H9 (cell line): ENCODE results near the gene EEF1A1. TPM values are rescaled to one million over a fixed set of nuclear protein-coding genes. Genes with fewer than 3 reads are reported as not detected.
A peak's percentile ranks its signal among the peaks of the same experiment; 100 is the strongest.

Experiments
- DNase-seq: peaks from one replicate; pipeline ENCODE4 v3.0.0-alpha.2; 2017
- H2AFZ ChIP-seq: one replicate; pipeline ENCODE4 v1.6.1; 2013; ENCODE audit warnings: mild to moderate bottlenecking, low read length, control low read depth, moderate library complexity
- H2AK5ac ChIP-seq: 2 replicates; pipeline ENCODE4 v1.6.1; 2013; ENCODE audit warnings: low read length, control low read depth, mixed read lengths; ENCODE audit not compliant: insufficient read length
- H2BK120ac ChIP-seq: one replicate; pipeline ENCODE4 v1.6.1; 2013; ENCODE audit warnings: low read depth, mild to moderate bottlenecking, low read length, control low read depth, inconsistent platforms; ENCODE audit not compliant: poor library complexity, severe bottlenecking
- H2BK12ac ChIP-seq: 2 replicates; pipeline ENCODE4 v1.6.1; 2013; ENCODE audit warnings: low read length, control low read depth, mixed read lengths, low read depth; ENCODE audit not compliant: insufficient read length
- H2BK15ac ChIP-seq: 2 replicates; pipeline ENCODE4 v1.6.1; 2013; ENCODE audit warnings: low read depth, low read length, control low read depth
- H2BK20ac ChIP-seq: one replicate; pipeline ENCODE4 v1.6.1; 2013; ENCODE audit warnings: low read depth, mild to moderate bottlenecking, low read length, control low read depth, inconsistent platforms; ENCODE audit not compliant: poor library complexity, severe bottlenecking
- H2BK5ac ChIP-seq: 2 replicates; pipeline ENCODE4 v1.6.1; 2013; ENCODE audit warnings: low read length, control low read depth, mixed read lengths; ENCODE audit not compliant: insufficient read length
- H3K14ac ChIP-seq: 2 replicates; pipeline ENCODE4 v1.6.1; 2013; ENCODE audit warnings: low read length, control low read depth; ENCODE audit not compliant: insufficient read depth
- H3K18ac ChIP-seq: 2 replicates; pipeline ENCODE4 v1.6.1; 2013; ENCODE audit warnings: low read depth, mild to moderate bottlenecking, mixed read lengths, low read length, control low read depth; ENCODE audit not compliant: insufficient read length
- H3K23ac ChIP-seq: 2 replicates; pipeline ENCODE4 v1.6.1; 2013; ENCODE audit warnings: low read length, control low read depth, mixed read lengths, low read depth; ENCODE audit not compliant: insufficient read length
- H3K23me2 ChIP-seq: 2 replicates; pipeline ENCODE4 v1.6.1; 2013; ENCODE audit warnings: low read depth, mild to moderate bottlenecking, mixed read lengths, low read length, control low read depth; ENCODE audit not compliant: insufficient read length, poor library complexity, severe bottlenecking
- H3K27ac ChIP-seq: 2 replicates; pipeline ENCODE4 v1.5.1; 2013; ENCODE audit warnings: low read length, control low read depth, mixed read lengths, low read depth; ENCODE audit not compliant: insufficient read length
- H3K27me3 ChIP-seq: 2 replicates; pipeline ENCODE4 v1.6.1; 2013; ENCODE audit warnings: low read length, control low read depth, inconsistent platforms; ENCODE audit not compliant: insufficient read depth
- H3K4ac ChIP-seq: 2 replicates; pipeline ENCODE4 v1.6.1; 2013; ENCODE audit warnings: low read depth, mild to moderate bottlenecking, control low read depth, inconsistent platforms, low read length, moderate library complexity
- H3K4me1 ChIP-seq: 2 replicates; pipeline ENCODE4 v1.6.1; 2013; ENCODE audit warnings: low read length, control low read depth, inconsistent platforms; ENCODE audit not compliant: insufficient read depth
- H3K4me2 ChIP-seq: 2 replicates; pipeline ENCODE4 v1.6.1; 2013; ENCODE audit warnings: low read length, control low read depth, mixed read lengths; ENCODE audit not compliant: insufficient read length, insufficient read depth
- H3K56ac ChIP-seq: 2 replicates; pipeline ENCODE4 v1.6.1; 2013; ENCODE audit warnings: low read depth, mild to moderate bottlenecking, mixed read lengths, low read length, control low read depth; ENCODE audit not compliant: insufficient read length
- H3K79me1 ChIP-seq: 2 replicates; pipeline ENCODE4 v1.6.1; 2013; ENCODE audit warnings: low read depth, mild to moderate bottlenecking, moderate library complexity, low read length, control low read depth, inconsistent platforms; ENCODE audit not compliant: insufficient read depth, poor library complexity, severe bottlenecking
- H3K79me2 ChIP-seq: 2 replicates; pipeline ENCODE4 v1.6.1; 2013; ENCODE audit warnings: low read length, control low read depth, inconsistent platforms; ENCODE audit not compliant: insufficient read depth
- H3K9ac ChIP-seq: 2 replicates; pipeline ENCODE4 v1.6.1; 2013; ENCODE audit warnings: low read length, control low read depth, mixed read lengths; ENCODE audit not compliant: insufficient read length; ENCODE audit errors: extremely low read depth
- H3K9me3 ChIP-seq: one replicate; pipeline ENCODE4 v1.6.1; 2013; ENCODE audit warnings: low read depth, low read length, inconsistent platforms; ENCODE audit not compliant: control insufficient read depth
- H3T11ph ChIP-seq: one replicate; pipeline ENCODE4 v1.6.1; 2013; ENCODE audit warnings: mild to moderate bottlenecking, low read length, control low read depth, inconsistent platforms
- H4K20me1 ChIP-seq: one replicate; pipeline ENCODE4 v1.6.1; 2013; ENCODE audit not compliant: control insufficient read depth, insufficient read length, insufficient read depth
- H4K5ac ChIP-seq: 2 replicates; pipeline ENCODE4 v1.6.1; 2013; ENCODE audit warnings: low read depth, mild to moderate bottlenecking, mixed read lengths, low read length, control low read depth; ENCODE audit not compliant: insufficient read length
- H4K8ac ChIP-seq: replicated peaks from 2 replicates; pipeline ENCODE4 v1.6.1; 2013; ENCODE audit warnings: low read length, control low read depth, mixed read lengths, low read depth; ENCODE audit not compliant: insufficient read length
- H4K91ac ChIP-seq: 2 replicates; pipeline ENCODE4 v1.6.1; 2013; ENCODE audit warnings: low read depth, mild to moderate bottlenecking, moderate library complexity, mixed read lengths, low read length, control low read depth; ENCODE audit not compliant: insufficient read length
- H3K27ac Mint-ChIP-seq, 3 experiments: 2 replicates in 2 of 3; 3 replicates in 1 of 3; pipeline ENCODE4 v1.8.0; 2020 to 2021; ENCODE audit warnings: mixed read lengths in 3 of 3, mild to moderate bottlenecking in 1 of 3, moderate library complexity in 1 of 3
- H3K27me3 Mint-ChIP-seq: 2 replicates; pipeline ENCODE4 v1.8.0; 2021; ENCODE audit warnings: low read depth, mild to moderate bottlenecking, moderate library complexity, mixed read lengths
- H3K36me3 Mint-ChIP-seq, 3 experiments: 2 replicates in 2 of 3; 3 replicates in 1 of 3; pipeline ENCODE4 v1.8.0; 2020 to 2021; ENCODE audit warnings: low read depth in 3 of 3, mixed read lengths in 3 of 3; ENCODE audit not compliant: insufficient read depth in 1 of 3
- H3K4me1 Mint-ChIP-seq, 2 experiments: 2 replicates each; pipeline ENCODE4 v1.8.0; 2020; ENCODE audit warnings: mixed read lengths in 2 of 2
- H3K4me3 Mint-ChIP-seq, 2 experiments: 2 replicates in 1 of 2; 3 replicates in 1 of 2; pipeline ENCODE4 v1.8.0; 2020 to 2021; ENCODE audit warnings: mild to moderate bottlenecking in 2 of 2, mixed read lengths in 2 of 2, moderate library complexity in 1 of 2
- H3K9me3 Mint-ChIP-seq, 2 experiments: 2 replicates in 1 of 2; 3 replicates in 1 of 2; pipeline ENCODE4 v1.8.0; 2020; ENCODE audit warnings: mild to moderate bottlenecking in 2 of 2, mixed read lengths in 2 of 2, moderate library complexity in 1 of 2
- CTCF ChIP-seq: fragments of 200-600 bp; sonication (generic); conservative IDR thresholded peaks from 3 replicates; pipeline ENCODE4 v1.8.0; 2021; ENCODE audit warnings: antibody characterized with exemption, mild to moderate bottlenecking
- WGBS: extraction: QIAGEN DNeasy Blood & Tissue Kit; methylation state at CpG from one replicate; pipeline ENCODE4 v1.1.7; 2013; ENCODE audit warnings: missing lambda C conversion rate, low lambda C conversion rate, mixed read lengths; ENCODE audit not compliant: insufficient read length; ENCODE audit errors: extremely low coverage; 5-methylcytosine and 5-hydroxymethylcytosine counted together
- total RNA-seq: library from RNA; stranded (reverse); gene quantifications from 2 replicates; pipeline ENCODE4 v1.2.1, GENCODE V29; 2021

Gene EEF1A1
- total RNA-seq, 1 experiment from 2014 or later: 13,057 TPM

GRCh38 chr6:73521351-73521985 lies 636 bp upstream of the EEF1A1 start:
- H3K4me2 ChIP-seq: peak overlapping the region; percentile 73
- Mint-ChIP-seq H3K4me1 (peaks cover 22 to 36% of the 10 kb centered on the region in 2 experiments), H3K27me3 (peaks cover 13% of the 10 kb centered on the region), H3K36me3 (peaks cover 43 to 45% (median 44%) of the 10 kb centered on the region in 3 experiments), H3K4me3 (peak overlapping the region; percentile 93 to 96), H3K9me3 (peaks cover 14 to 16% of the 10 kb centered on the region in 2 experiments), H3K27ac (peak overlapping the region; percentile 98 to 100 (median 99))
- no peak for TF ChIP-seq CTCF
- H2AK5ac ChIP-seq: no peak overlapping the region
- no peak overlapping the region for H3K56ac ChIP-seq
- no peaks in the 10 kb centered on the region for H3K4me1 ChIP-seq
- peak overlapping the region; percentile 97 for H3K18ac ChIP-seq
- peak overlapping the region; percentile 80 for H3K27ac ChIP-seq
- no peak overlapping the region for H4K8ac ChIP-seq
- H3K9ac ChIP-seq: peak overlapping the region; percentile 98
- no peak overlapping the region for H2BK12ac ChIP-seq
- DNase-seq: no peak
- H3K23ac ChIP-seq: no peak overlapping the region
- no peaks in the 10 kb centered on the region for H3K79me1 ChIP-seq
- no peak overlapping the region for H2BK5ac ChIP-seq
- H3K14ac ChIP-seq: peak overlapping the region; percentile 98
- H3K23me2 ChIP-seq: peaks cover 3% of the 10 kb centered on the region
- H4K5ac ChIP-seq: no peak overlapping the region
- no peaks in the 10 kb centered on the region for H3K27me3 ChIP-seq
- H2BK20ac ChIP-seq: no peak overlapping the region
- no peak overlapping the region for H2BK15ac ChIP-seq
- no peak overlapping the region for H4K91ac ChIP-seq
- H3K9me3 ChIP-seq: no peaks in the 10 kb centered on the region
- no peaks in the 10 kb centered on the region for H4K20me1 ChIP-seq
- no CpG with 5 or more reads among the region's 36 CpGs for WGBS
- H3K79me2 ChIP-seq: peaks cover 10% of the 10 kb centered on the region; the same call in 1 of the 2 replicates
- H3K4ac ChIP-seq: no peak overlapping the region; the same call in 1 of the 2 replicates
- H3T11ph ChIP-seq: no peak overlapping the region
- peak overlapping the region; percentile 56 for H2BK120ac ChIP-seq
- no peak overlapping the region for H2AFZ ChIP-seq
